A204.1 (cell line): ENCODE measurements around the gene PAQR9.

Experiments used
- FAIRE-seq: peaks from 2 replicates; lab custom pipeline; 2012; peaks lifted over from hg19 to GRCh38; lab: Jason Lieb, UNC

PAQR9 gene

GRCh38 chr3:142981108-142981507, 17.6 kb upstream of the PAQR9 start:
- no peak for FAIRE-seq

- FAIRE-seq, result no peak
Measured at GRCh38 chr3:142977399-142977728, 13.9 kb upstream of the PAQR9 start.

GRCh38 chr3:142976621-142977398, 13.3 kb upstream of the PAQR9 start:
- no peak for FAIRE-seq

- no peak for FAIRE-seq
Measured at GRCh38 chr3:142975316-142975995, 12.0 kb upstream of the PAQR9 start.

GRCh38 chr3:142973217-142974009, 9.9 kb upstream of the PAQR9 start:
- FAIRE-seq, result no peak

GRCh38 chr3:142972092-142972753, 8.7 kb upstream of the PAQR9 start:
- no peak for FAIRE-seq

GRCh38 chr3:142971431-142971830, 8.0 kb upstream of the PAQR9 start:
- no peak for FAIRE-seq

GRCh38 chr3:142968319-142969025, 5.0 kb upstream of the PAQR9 start:
- no peak for FAIRE-seq

GRCh38 chr3:142966808-142967207, 3.3 kb upstream of the PAQR9 start:
- no peak for FAIRE-seq

GRCh38 chr3:142965581-142965980, 2.1 kb upstream of the PAQR9 start:
- FAIRE-seq, result no peak

- FAIRE-seq, result no peak
Measured at GRCh38 chr3:142963234-142963515, 299 bp downstream of the PAQR9 start.

- FAIRE-seq, result no peak
Measured at GRCh38 chr3:142962520-142963233, 797 bp downstream of the PAQR9 start.

GRCh38 chr3:142962175-142962519, 1.3 kb downstream of the PAQR9 start:
- no peak for FAIRE-seq

- FAIRE-seq, result no peak
Measured at GRCh38 chr3:142961539-142961938, 1.9 kb downstream of the PAQR9 start.

- FAIRE-seq, result no peak
Measured at GRCh38 chr3:142960322-142960850, 3.1 kb downstream of the PAQR9 start.

- no peak for FAIRE-seq
Measured at GRCh38 chr3:142958707-142959106, 4.8 kb downstream of the PAQR9 start.

- FAIRE-seq, result no peak
Measured at GRCh38 chr3:142953443-142953842, 10.0 kb downstream of the PAQR9 start.

- FAIRE-seq, result no peak
Measured at GRCh38 chr3:142952272-142953193, 10.9 kb downstream of the PAQR9 start.

- FAIRE-seq, result no peak
Measured at GRCh38 chr3:142951794-142952193, 11.7 kb downstream of the PAQR9 start.

GRCh38 chr3:142950972-142951371, 12.5 kb downstream of the PAQR9 start:
- no peak for FAIRE-seq
